Measurements from ENCODE around the gene EML1. TPM values are rescaled to one million over a fixed set of nuclear protein-coding genes. Genes with fewer than 3 reads are reported as not detected.

Gene EML1
- polyA plus RNA-seq, 3 donors = 34.2 to 37.2 (median 34.6) TPM

- no peak for DNase-seq (ENCODE audit: extremely low read depth in 1 of 11, low read depth in 9 of 11, low spot score in 4 of 11)
Measured at GRCh38 chr14:99769799-99770198, 23.4 kb upstream of the EML1 start.

- DNase-seq (ENCODE audit: extremely low read depth in 1 of 11, low read depth in 9 of 11, low spot score in 4 of 11) = no peak
Measured at GRCh38 chr14:99772371-99773283, 20.6 kb upstream of the EML1 start.

GRCh38 chr14:99773521-99774497 lies 19.4 kb upstream of the EML1 start:
- no peak for DNase-seq (ENCODE audit: extremely low read depth in 1 of 11, low read depth in 9 of 11, low spot score in 4 of 11)

- DNase-seq (ENCODE audit: extremely low read depth in 1 of 11, low read depth in 9 of 11, low spot score in 4 of 11) = no peak
Measured at GRCh38 chr14:99774556-99775307, 18.5 kb upstream of the EML1 start.

GRCh38 chr14:99775351-99775750 lies 17.9 kb upstream of the EML1 start:
- DNase-seq (ENCODE audit: extremely low read depth in 1 of 11, low read depth in 9 of 11, low spot score in 4 of 11) = no peak

- no peak for DNase-seq (ENCODE audit: extremely low read depth in 1 of 11, low read depth in 9 of 11, low spot score in 4 of 11)
Measured at GRCh38 chr14:99777951-99778350, 15.3 kb upstream of the EML1 start.

GRCh38 chr14:99779751-99780150 lies 13.5 kb upstream of the EML1 start:
- DNase-seq (ENCODE audit: extremely low read depth in 1 of 11, low read depth in 9 of 11, low spot score in 4 of 11) = no peak

GRCh38 chr14:99780690-99781089 lies 12.5 kb upstream of the EML1 start:
- DNase-seq (ENCODE audit: extremely low read depth in 1 of 11, low read depth in 9 of 11, low spot score in 4 of 11) = no peak

GRCh38 chr14:99781091-99781490 lies 12.1 kb upstream of the EML1 start:
- no peak for DNase-seq (ENCODE audit: extremely low read depth in 1 of 11, low read depth in 9 of 11, low spot score in 4 of 11)

GRCh38 chr14:99781853-99782610 lies 11.2 kb upstream of the EML1 start:
- no peak for DNase-seq (ENCODE audit: extremely low read depth in 1 of 11, low read depth in 9 of 11, low spot score in 4 of 11)

- no peak for DNase-seq (ENCODE audit: extremely low read depth in 1 of 11, low read depth in 9 of 11, low spot score in 4 of 11)
Measured at GRCh38 chr14:99784508-99784907, 8.7 kb upstream of the EML1 start.

GRCh38 chr14:99785426-99785825 lies 7.8 kb upstream of the EML1 start:
- DNase-seq (ENCODE audit: extremely low read depth in 1 of 11, low read depth in 9 of 11, low spot score in 4 of 11) = no peak

GRCh38 chr14:99786511-99786989 lies 6.7 kb upstream of the EML1 start:
- no peak for DNase-seq (ENCODE audit: extremely low read depth in 1 of 11, low read depth in 9 of 11, low spot score in 4 of 11)

- no peak for DNase-seq (ENCODE audit: extremely low read depth in 1 of 11, low read depth in 9 of 11, low spot score in 4 of 11)
Measured at GRCh38 chr14:99788713-99789112, 4.5 kb upstream of the EML1 start.

GRCh38 chr14:99789581-99789980 lies 3.6 kb upstream of the EML1 start:
- DNase-seq (ENCODE audit: extremely low read depth in 1 of 11, low read depth in 9 of 11, low spot score in 4 of 11) = no peak

- no peak for DNase-seq (ENCODE audit: extremely low read depth in 1 of 11, low read depth in 9 of 11, low spot score in 4 of 11)
Measured at GRCh38 chr14:99790201-99790977, 2.8 kb upstream of the EML1 start.

- DNase-seq (ENCODE audit: extremely low read depth in 1 of 11, low read depth in 9 of 11, low spot score in 4 of 11) = no peak
Measured at GRCh38 chr14:99790978-99791376, 2.2 kb upstream of the EML1 start.
